ENCODE measurements around the gene PXN. TPM values are rescaled to one million over a fixed set of nuclear protein-coding genes. Genes with fewer than 3 reads are reported as not detected.

PXN gene
- total RNA-seq, 1 donor from 2014 or later = 8.2 TPM

DNA sequence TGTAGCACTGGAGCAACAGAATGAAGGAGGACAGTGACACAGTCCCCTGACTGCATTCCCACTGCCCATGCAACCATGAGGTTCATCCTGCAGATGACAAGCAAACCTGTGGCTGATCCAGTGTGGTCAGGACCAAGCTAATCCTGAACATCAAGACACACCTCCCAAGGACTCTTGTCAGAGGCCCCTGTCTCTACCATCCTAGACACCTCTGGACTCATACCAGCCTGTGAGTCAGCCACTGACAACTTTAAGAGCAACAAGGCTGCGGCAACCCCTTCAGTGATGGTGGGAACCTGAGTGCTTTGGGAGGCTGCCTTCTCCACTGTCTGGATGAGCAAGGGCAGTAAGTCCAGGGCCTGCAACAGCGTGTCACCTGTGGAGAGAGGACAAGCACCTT is 95.6 kb downstream of the PXN start:
- H3K27ac Mint-ChIP-seq = no peak overlapping the region
- Histone ChIP-seq H3K4me1 (no peaks in the 10 kb centered on the region), H3K36me3 (no peaks in the 10 kb centered on the region), H2AFZ (replicated peaks) (no peak overlapping the region), H3K27me3 (no peaks in the 10 kb centered on the region), H3K27ac (no peak overlapping the region), H3K4me2 (no peak overlapping the region), H3K9ac (no peak overlapping the region), H3K9me3 (ENCODE audit: low read depth) (no peaks in the 10 kb centered on the region), H4K20me1 (ENCODE audit: low read depth) (no peaks in the 10 kb centered on the region), H3K4me3 (no peak overlapping the region), H3K79me2 (ENCODE audit: low read depth) (no peaks in the 10 kb centered on the region), H3F3A (ENCODE audit: low read depth) (no peaks in the 10 kb centered on the region)
- no peaks in the 10 kb centered on the region for H3K4me1 Mint-ChIP-seq
- H3K9me3 Mint-ChIP-seq = no peaks in the 10 kb centered on the region
- peaks cover 18% of the 10 kb centered on the region for H3K36me3 Mint-ChIP-seq
- H3K4me3 Mint-ChIP-seq = no peak overlapping the region
- no peak for TF ChIP-seq EZH2phosphoT487 (IDR thresholded peaks at IDR 0.05)
- TF ChIP-seq EZH2 (IDR thresholded peaks at IDR 0.05) = no peak
- TF ChIP-seq, protein P1, sequence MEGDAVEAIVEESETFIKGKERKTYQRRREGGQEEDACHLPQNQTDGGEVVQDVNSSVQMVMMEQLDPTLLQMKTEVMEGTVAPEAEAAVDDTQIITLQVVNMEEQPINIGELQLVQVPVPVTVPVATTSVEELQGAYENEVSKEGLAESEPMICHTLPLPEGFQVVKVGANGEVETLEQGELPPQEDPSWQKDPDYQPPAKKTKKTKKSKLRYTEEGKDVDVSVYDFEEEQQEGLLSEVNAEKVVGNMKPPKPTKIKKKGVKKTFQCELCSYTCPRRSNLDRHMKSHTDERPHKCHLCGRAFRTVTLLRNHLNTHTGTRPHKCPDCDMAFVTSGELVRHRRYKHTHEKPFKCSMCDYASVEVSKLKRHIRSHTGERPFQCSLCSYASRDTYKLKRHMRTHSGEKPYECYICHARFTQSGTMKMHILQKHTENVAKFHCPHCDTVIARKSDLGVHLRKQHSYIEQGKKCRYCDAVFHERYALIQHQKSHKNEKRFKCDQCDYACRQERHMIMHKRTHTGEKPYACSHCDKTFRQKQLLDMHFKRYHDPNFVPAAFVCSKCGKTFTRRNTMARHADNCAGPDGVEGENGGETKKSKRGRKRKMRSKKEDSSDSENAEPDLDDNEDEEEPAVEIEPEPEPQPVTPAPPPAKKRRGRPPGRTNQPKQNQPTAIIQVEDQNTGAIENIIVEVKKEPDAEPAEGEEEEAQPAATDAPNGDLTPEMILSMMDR (IDR thresholded peaks at IDR 0.05) = no peak
- DNase-seq (ENCODE audit: low spot score) = no peak
- no peaks in the 10 kb centered on the region for H3K27me3 Mint-ChIP-seq (ENCODE audit: insufficient read depth, low read depth)

- H3K9ac ChIP-seq = no peak overlapping the region
- Mint-ChIP-seq H3K27ac (no peak overlapping the region), H3K36me3 (peaks cover 12% of the 10 kb centered on the region), H3K9me3 (no peaks in the 10 kb centered on the region), H3K4me1 (no peaks in the 10 kb centered on the region), H3K4me3 (no peak overlapping the region), H3K27me3 (ENCODE audit: insufficient read depth, low read depth) (no peaks in the 10 kb centered on the region)
- no peaks in the 10 kb centered on the region for H3K36me3 ChIP-seq
- no peak overlapping the region for H3K27ac ChIP-seq
- H3K79me2 ChIP-seq (ENCODE audit: low read depth) = no peaks in the 10 kb centered on the region
- no peaks in the 10 kb centered on the region for H3F3A ChIP-seq (ENCODE audit: low read depth)
- H2AFZ ChIP-seq (replicated peaks) = no peak overlapping the region
- TF ChIP-seq, protein P1 (IDR thresholded peaks at IDR 0.05) = no peak
- TF ChIP-seq EZH2 (IDR thresholded peaks at IDR 0.05) = no peak
- no peak for TF ChIP-seq EZH2phosphoT487 (IDR thresholded peaks at IDR 0.05)
- no peaks in the 10 kb centered on the region for H3K4me1 ChIP-seq
- no peaks in the 10 kb centered on the region for H3K27me3 ChIP-seq
- no peak for DNase-seq (ENCODE audit: low spot score)
- no peaks in the 10 kb centered on the region for H3K9me3 ChIP-seq (ENCODE audit: low read depth)
- H3K4me2 ChIP-seq = no peak overlapping the region
- H3K4me3 ChIP-seq = no peak overlapping the region
- H4K20me1 ChIP-seq (ENCODE audit: low read depth) = no peaks in the 10 kb centered on the region
Measured at GRCh38 chr12:120168337-120168736, 97.2 kb downstream of the PXN start.

DNA sequence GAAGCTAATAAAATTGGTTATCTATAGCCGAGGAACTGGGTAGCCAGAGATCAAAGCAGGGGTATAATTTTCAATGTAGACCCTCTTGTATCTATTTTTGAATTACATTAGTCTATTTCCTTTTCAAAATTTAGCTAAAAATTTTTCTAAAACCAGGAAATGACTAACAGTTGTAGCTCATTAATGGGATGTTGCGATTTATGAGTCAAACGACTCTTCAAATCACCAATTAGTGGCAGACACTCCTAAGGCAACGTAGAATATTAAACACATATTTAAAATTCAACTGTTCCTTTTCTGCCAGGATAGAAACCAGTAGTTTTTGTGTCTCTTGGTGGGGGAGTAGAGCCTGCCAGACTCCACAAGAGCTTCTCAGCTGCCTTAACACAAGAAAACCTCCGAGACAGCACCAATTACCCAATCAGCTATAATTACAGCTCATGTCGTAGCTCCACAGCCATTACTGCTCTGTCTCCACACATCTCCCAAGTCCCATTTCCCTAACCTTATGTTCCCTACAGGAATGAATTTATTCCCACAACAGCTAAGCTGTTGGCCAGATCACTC is 97.9 kb downstream of the PXN start:
- Histone ChIP-seq H3K9me3 (ENCODE audit: low read depth) (no peaks in the 10 kb centered on the region), H3K4me3 (no peak overlapping the region), H3K9ac (no peak overlapping the region), H3K36me3 (no peaks in the 10 kb centered on the region), H2AFZ (replicated peaks) (no peak overlapping the region), H3F3A (ENCODE audit: low read depth) (no peaks in the 10 kb centered on the region), H3K4me1 (no peaks in the 10 kb centered on the region), H3K27ac (no peak overlapping the region), H3K4me2 (no peak overlapping the region), H4K20me1 (ENCODE audit: low read depth) (no peaks in the 10 kb centered on the region), H3K79me2 (ENCODE audit: low read depth) (no peaks in the 10 kb centered on the region), H3K27me3 (no peaks in the 10 kb centered on the region)
- no peak overlapping the region for H3K27ac Mint-ChIP-seq
- H3K36me3 Mint-ChIP-seq = peaks cover 9% of the 10 kb centered on the region
- TF ChIP-seq, protein P1 (IDR thresholded peaks at IDR 0.05) = no peak
- TF ChIP-seq EZH2phosphoT487 (IDR thresholded peaks at IDR 0.05) (no peak), EZH2 (IDR thresholded peaks at IDR 0.05) (no peak)
- no peaks in the 10 kb centered on the region for H3K9me3 Mint-ChIP-seq
- H3K4me1 Mint-ChIP-seq = no peaks in the 10 kb centered on the region
- H3K27me3 Mint-ChIP-seq (ENCODE audit: insufficient read depth, low read depth) = no peaks in the 10 kb centered on the region
- no peak overlapping the region for H3K4me3 Mint-ChIP-seq
- DNase-seq (ENCODE audit: low spot score) = no peak
